Measurements from ENCODE around the gene RABAC1. TPM values are rescaled to one million over a fixed set of nuclear protein-coding genes. Genes with fewer than 3 reads are reported as not detected.

RABAC1 gene
- total RNA-seq, 2 experiments from 2014 or later = 96.0 to 102 TPM

GRCh38 chr19:42005504-42005903, 46.4 kb upstream of the RABAC1 start:
- no peaks in the 10 kb centered on the region for H3K4me1 ChIP-seq (ENCODE audit: insufficient read depth, low read length)
- H3K27ac ChIP-seq (ENCODE audit: low read depth in 1 of 2, low read length in 2 of 2) = no peak overlapping the region
- intact Hi-C loops (cut with DNase I, micrococcal nuclease) = loop anchor here in 1 of 2 experiments (10.0 kb wide), 1 partner anchor 281 kb away; no protein-coding TSS in a partner anchor
- no peak for TF ChIP-seq CTCF (IDR thresholded peaks at IDR 0.05)
- H3K9me3 ChIP-seq (ENCODE audit: control insufficient read depth in 1 of 2, insufficient read depth in 1 of 2, low read length in 2 of 2) = no peaks in the 10 kb centered on the region
- Mint-ChIP-seq H3K27me3 (peaks cover 42% of the 10 kb centered on the region), H3K27ac (no peak overlapping the region), H3K4me1 (ENCODE audit: low read depth) (no peaks in the 10 kb centered on the region), H3K36me3 (ENCODE audit: low read depth) (no peaks in the 10 kb centered on the region), H3K4me3 (no peak overlapping the region), H3K9me3 (no peaks in the 10 kb centered on the region)
- H3K27me3 ChIP-seq (ENCODE audit: control insufficient read depth in 1 of 2, insufficient read depth in 2 of 2, low read length in 2 of 2) = peaks cover under 1 to 20% of the 10 kb centered on the region in 2 experiments
- DNase-seq (no peak), ATAC-seq (ENCODE audit: poor library complexity) (no peak)
- ChIA-PET POLR2A (no interaction called here), CTCF (no interaction called here)
- H3K4me3 ChIP-seq (ENCODE audit: low read length) = no peak overlapping the region
- no peaks in the 10 kb centered on the region for H3K36me3 ChIP-seq (ENCODE audit: insufficient read depth, low read length)

GRCh38 chr19:42003506-42004294, 44.6 kb upstream of the RABAC1 start:
- peaks cover 13 to 34% of the 10 kb centered on the region in 2 experiments for H3K27me3 ChIP-seq (ENCODE audit: control insufficient read depth in 1 of 2, insufficient read depth in 2 of 2, low read length in 2 of 2)
- H3K4me3 ChIP-seq (ENCODE audit: low read length) = no peak overlapping the region
- Mint-ChIP-seq H3K27ac (no peak overlapping the region), H3K36me3 (ENCODE audit: low read depth) (no peaks in the 10 kb centered on the region), H3K27me3 (peaks cover 56% of the 10 kb centered on the region), H3K9me3 (no peaks in the 10 kb centered on the region), H3K4me1 (ENCODE audit: low read depth) (no peaks in the 10 kb centered on the region), H3K4me3 (no peak overlapping the region)
- H3K36me3 ChIP-seq (ENCODE audit: insufficient read depth, low read length) = no peaks in the 10 kb centered on the region
- ChIA-PET CTCF (no interaction called here), POLR2A (no interaction called here)
- no peak overlapping the region for H3K27ac ChIP-seq (ENCODE audit: low read depth in 1 of 2, low read length in 2 of 2)
- TF ChIP-seq CTCF (IDR thresholded peaks at IDR 0.05) = no peak
- no peaks in the 10 kb centered on the region for H3K9me3 ChIP-seq (ENCODE audit: control insufficient read depth in 1 of 2, insufficient read depth in 1 of 2, low read length in 2 of 2)
- no peaks in the 10 kb centered on the region for H3K4me1 ChIP-seq (ENCODE audit: insufficient read depth, low read length)
- intact Hi-C loops (cut with DNase I, micrococcal nuclease) = loop anchor here in 1 of 2 experiments (10.0 kb wide), 1 partner anchor 279 kb away; no protein-coding TSS in a partner anchor
- ATAC-seq (ENCODE audit: poor library complexity) (no peak), DNase-seq (no peak)

GRCh38 chr19:41999878-42000208, 40.7 kb upstream of the RABAC1 start:
- ATAC-seq (ENCODE audit: poor library complexity) (no peak), DNase-seq (no peak)
- no peak overlapping the region for H3K27ac ChIP-seq (ENCODE audit: low read depth in 1 of 2, low read length in 2 of 2)
- Mint-ChIP-seq H3K27ac (no peak overlapping the region), H3K4me3 (no peak overlapping the region), H3K36me3 (ENCODE audit: low read depth) (no peaks in the 10 kb centered on the region), H3K4me1 (ENCODE audit: low read depth) (peaks cover 29% of the 10 kb centered on the region), H3K9me3 (no peaks in the 10 kb centered on the region), H3K27me3 (peaks cover 79% of the 10 kb centered on the region)
- peaks cover 43 to 69% of the 10 kb centered on the region in 2 experiments for H3K27me3 ChIP-seq (ENCODE audit: control insufficient read depth in 1 of 2, insufficient read depth in 2 of 2, low read length in 2 of 2)
- ChIA-PET CTCF (no interaction called here), POLR2A (no interaction called here)
- no peaks in the 10 kb centered on the region for H3K9me3 ChIP-seq (ENCODE audit: control insufficient read depth in 1 of 2, insufficient read depth in 1 of 2, low read length in 2 of 2)
- H3K4me1 ChIP-seq (ENCODE audit: insufficient read depth, low read length) = peaks cover 18% of the 10 kb centered on the region
- no peak for TF ChIP-seq CTCF (IDR thresholded peaks at IDR 0.05)
- H3K4me3 ChIP-seq (ENCODE audit: low read length) = no peak overlapping the region
- no peaks in the 10 kb centered on the region for H3K36me3 ChIP-seq (ENCODE audit: insufficient read depth, low read length)
- intact Hi-C loops (cut with DNase I, micrococcal nuclease) = loop anchor here in 1 of 2 experiments (10.0 kb wide), 1 partner anchor 275 kb away; no protein-coding TSS in a partner anchor
